OCI-LY1 (cell line): Measurements from ENCODE around the gene ADM2.

Experiments used
- H2AFZ ChIP-seq: fragments of 200-600 bp; sonication (generic), shearing (Covaris generic); 2 replicates; pipeline ENCODE4 v1.6.0; 2014; ENCODE audit warnings: antibody characterized with exemption, mild to moderate bottlenecking, low read length
- H3F3A ChIP-seq: fragments of 200-600 bp; sonication (generic), shearing (Covaris generic); 2 replicates; pipeline ENCODE4 v1.6.0; 2014; ENCODE audit warnings: mild to moderate bottlenecking, antibody characterized with exemption, low read length, moderate library complexity; ENCODE audit not compliant: insufficient read depth
- H3K27ac ChIP-seq: fragments of 200-600 bp; sonication (generic); 2 replicates; pipeline ENCODE4 v1.5.1; 2014; ENCODE audit warnings: low read length, mixed run types, mild to moderate bottlenecking, low read depth; ENCODE audit not compliant: poor library complexity, severe bottlenecking
- H3K27me3 ChIP-seq: fragments of 200-600 bp; sonication (generic); 2 replicates; pipeline ENCODE4 v1.6.0; 2014; ENCODE audit warnings: antibody characterized with exemption, mild to moderate bottlenecking, low read length, moderate library complexity; ENCODE audit not compliant: insufficient read depth
- H3K36me3 ChIP-seq: fragments of 200-600 bp; sonication (generic); 2 replicates; pipeline ENCODE4 v1.6.1; 2014; ENCODE audit warnings: mild to moderate bottlenecking, antibody characterized with exemption, low read length, moderate library complexity, mixed read lengths; ENCODE audit not compliant: insufficient read depth
- H3K4me1 ChIP-seq: fragments of 200-600 bp; sonication (generic); 2 replicates; pipeline ENCODE4 v1.5.1; 2014; ENCODE audit warnings: mild to moderate bottlenecking, low read length, moderate library complexity; ENCODE audit not compliant: insufficient read depth, severe bottlenecking
- H3K4me2 ChIP-seq: fragments of 200-600 bp; sonication (generic), shearing (Covaris generic); 2 replicates; pipeline ENCODE4 v1.6.1; 2014; ENCODE audit warnings: low read length
- H3K4me3 ChIP-seq: fragments of 200-600 bp; sonication (generic); 2 replicates; pipeline ENCODE4 v1.5.1; 2014; ENCODE audit warnings: low read length, low read depth, mild to moderate bottlenecking, mixed read lengths; ENCODE audit not compliant: poor library complexity, severe bottlenecking
- H3K79me2 ChIP-seq: fragments of 200-600 bp; shearing (Covaris generic); 2 replicates; pipeline ENCODE4 v1.6.1; 2016; ENCODE audit warnings: mixed run types, low read length, mixed read lengths; ENCODE audit not compliant: insufficient read depth
- H3K9ac ChIP-seq: fragments of 200-600 bp; sonication (generic), shearing (Covaris generic); 2 replicates; pipeline ENCODE4 v1.6.1; 2014; ENCODE audit warnings: mild to moderate bottlenecking, low read length, mixed read lengths
- H3K9me2 ChIP-seq: fragments of 200-600 bp; sonication (generic), shearing (Covaris generic); 2 replicates; pipeline ENCODE4 v1.6.1; 2014; ENCODE audit warnings: low read depth, mild to moderate bottlenecking, low read length, mixed read lengths
- H3K9me3 ChIP-seq: fragments of 200-600 bp; shearing (Covaris generic); 2 replicates; pipeline ENCODE4 v1.6.1; 2014; ENCODE audit warnings: low read length, mixed read lengths
- H4K20me1 ChIP-seq: fragments of 200-600 bp; sonication (generic), shearing (Covaris generic); 2 replicates; pipeline ENCODE4 v1.6.0; 2016; ENCODE audit warnings: mild to moderate bottlenecking, low read length; ENCODE audit not compliant: insufficient read depth
- CTCF ChIP-seq: fragments of 200-600 bp; sonication (generic), shearing (Covaris generic); IDR thresholded peaks from 2 replicates; pipeline ENCODE4 v1.5.1; 2017; ENCODE audit warnings: mild to moderate bottlenecking, antibody characterized with exemption, low read length, moderate library complexity, mixed read lengths
- EZH2 ChIP-seq: fragments of 200-600 bp; sonication (generic), shearing (Covaris generic); IDR thresholded peaks from 2 replicates; pipeline ENCODE4 v1.8.0; 2017; ENCODE audit warnings: borderline replicate concordance, mixed run types, mild to moderate bottlenecking, antibody characterized with exemption, low read length, moderate library complexity, mixed read lengths

Gene ADM2

GRCh38 chr22:50439314-50439870, 42.0 kb upstream of the ADM2 start:
- H3K9me2 ChIP-seq = no peaks in the 10 kb centered on the region
- TF ChIP-seq CTCF (no peak), EZH2 (no peak)
- H3K36me3 ChIP-seq = peaks cover 83% of the 10 kb centered on the region
- peaks cover 5% of the 10 kb centered on the region for H3K4me1 ChIP-seq
- no peaks in the 10 kb centered on the region for H3K79me2 ChIP-seq
- H3K27ac ChIP-seq = peak overlapping the region; percentile 8
- no peaks in the 10 kb centered on the region for H3F3A ChIP-seq
- H3K4me3 ChIP-seq = no peak overlapping the region
- no peaks in the 10 kb centered on the region for H3K9me3 ChIP-seq
- no peak overlapping the region for H3K9ac ChIP-seq
- no peak overlapping the region for H2AFZ ChIP-seq
- H3K4me2 ChIP-seq = no peak overlapping the region
- no peaks in the 10 kb centered on the region for H3K27me3 ChIP-seq
- H4K20me1 ChIP-seq = no peaks in the 10 kb centered on the region

DNA sequence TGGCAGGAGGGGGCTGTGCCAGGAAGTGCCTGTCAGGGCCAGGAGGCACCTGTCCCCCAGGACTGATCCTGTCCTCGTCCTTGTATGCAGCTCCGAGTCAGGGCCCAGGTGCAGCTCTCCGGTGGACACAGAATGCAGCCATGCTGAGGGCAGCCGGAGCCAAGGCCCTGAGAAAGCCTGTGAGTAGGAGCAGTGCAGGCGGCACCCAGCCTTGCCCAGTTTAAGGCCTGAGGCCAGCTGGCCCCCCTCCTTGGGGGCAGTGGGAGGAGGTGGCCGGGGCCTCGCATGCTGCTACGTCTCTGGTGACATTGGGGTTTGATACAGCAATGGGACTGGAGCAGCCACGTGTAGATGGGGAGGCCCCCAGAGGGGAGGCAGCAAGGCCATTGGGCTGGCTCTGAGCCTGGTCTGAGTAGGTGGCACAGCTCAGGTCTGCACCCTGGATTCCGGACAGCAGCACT, 41.4 kb upstream of the ADM2 start:
- TF ChIP-seq EZH2 = no peak
- no peak for TF ChIP-seq CTCF
- H3F3A ChIP-seq = no peaks in the 10 kb centered on the region
- H3K4me2 ChIP-seq = no peak overlapping the region
- no peak overlapping the region for H3K4me3 ChIP-seq
- H3K9me3 ChIP-seq = no peaks in the 10 kb centered on the region
- H3K27ac ChIP-seq = peak overlapping the region; percentile 32
- no peak overlapping the region for H3K9ac ChIP-seq
- no peaks in the 10 kb centered on the region for H3K27me3 ChIP-seq
- no peaks in the 10 kb centered on the region for H3K9me2 ChIP-seq
- no peaks in the 10 kb centered on the region for H4K20me1 ChIP-seq
- no peaks in the 10 kb centered on the region for H3K79me2 ChIP-seq
- no peak overlapping the region for H2AFZ ChIP-seq
- peaks cover 10% of the 10 kb centered on the region for H3K4me1 ChIP-seq
- peaks cover 80% of the 10 kb centered on the region for H3K36me3 ChIP-seq

DNA sequence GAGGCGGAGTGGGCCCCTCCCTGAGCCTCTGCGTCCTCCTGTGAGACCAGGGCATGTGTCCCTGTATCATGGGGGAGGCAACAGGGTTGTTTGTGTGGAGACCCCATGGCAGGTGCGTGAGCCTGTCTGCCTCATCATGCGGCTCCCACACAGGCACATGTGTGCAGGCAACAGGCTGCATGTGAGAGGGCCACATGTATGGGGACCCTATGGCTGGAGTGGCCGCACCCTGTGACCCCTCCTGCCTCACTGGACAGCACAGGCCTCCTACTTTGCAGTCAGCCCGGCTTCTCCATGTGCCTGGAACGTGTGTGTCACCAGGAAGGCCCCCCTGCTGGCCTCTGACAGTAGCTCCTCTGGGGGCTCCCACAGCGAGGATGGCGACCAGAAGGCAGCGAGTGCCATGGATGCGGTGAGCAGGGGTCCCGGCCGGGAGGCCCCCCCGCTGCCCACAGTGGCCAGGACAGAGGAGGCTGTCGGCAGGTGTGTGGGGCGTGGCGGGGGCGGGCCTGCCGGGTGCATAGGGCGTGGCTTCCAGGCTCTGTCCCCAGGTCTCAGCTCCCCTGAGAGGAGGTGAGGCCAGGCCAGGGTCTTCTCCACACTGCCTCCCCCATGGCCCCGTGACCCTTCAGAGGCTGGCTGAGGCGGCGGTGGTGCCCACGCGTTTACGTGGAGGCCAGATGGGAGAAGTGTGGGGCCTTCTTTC, 40.6 kb upstream of the ADM2 start:
- Histone ChIP-seq H3K36me3 (peaks cover 75% of the 10 kb centered on the region), H3K9ac (no peak overlapping the region), H3K4me1 (peaks cover 18% of the 10 kb centered on the region), H3K27me3 (no peaks in the 10 kb centered on the region), H4K20me1 (no peaks in the 10 kb centered on the region), H3K9me3 (no peaks in the 10 kb centered on the region), H3K4me3 (no peak overlapping the region), H3F3A (no peaks in the 10 kb centered on the region), H3K27ac (peak overlapping the region; percentile 32), H3K9me2 (no peaks in the 10 kb centered on the region), H2AFZ (no peak overlapping the region), H3K79me2 (no peaks in the 10 kb centered on the region), H3K4me2 (no peak overlapping the region)
- no peak for TF ChIP-seq CTCF
- TF ChIP-seq EZH2 = no peak
